NB4 (cell line): ENCODE results near the gene AMOTL1.

Source experiments
- POLR2A ChIP-seq: IDR thresholded peaks from 2 replicates; pipeline ENCODE4 v1.6.1; 2011; ENCODE audit warnings: mild to moderate bottlenecking; ENCODE audit not compliant: insufficient read length; ENCODE audit errors: extremely low read depth
- TF ChIP-seq, protein P1 (sequence below): IDR thresholded peaks from one replicate; pipeline ENCODE4 v1.5.1; 2012; ENCODE audit warnings: low read depth, low read length

DNA sequence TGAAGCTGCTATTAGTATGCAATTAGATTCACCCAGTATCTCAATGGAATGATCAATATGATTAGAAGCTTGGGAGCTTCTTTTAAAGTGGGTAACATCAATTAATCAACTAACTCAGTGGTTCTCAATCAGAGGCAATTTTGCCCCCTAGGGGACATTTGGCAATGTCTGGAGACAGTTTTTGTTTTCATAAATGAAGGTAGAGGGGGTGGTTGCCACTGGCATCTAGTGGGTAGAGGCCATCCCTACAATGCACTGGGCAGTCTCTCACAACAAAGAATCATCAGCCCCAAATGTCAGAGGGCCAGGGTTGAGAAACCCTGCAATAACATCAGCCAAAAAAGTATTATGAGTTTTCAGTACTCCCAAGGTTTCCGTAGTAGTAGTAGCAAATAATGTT is 5.9 kb upstream of the AMOTL1 start:
- TF ChIP-seq POLR2A: no peak
- TF ChIP-seq, protein P1, sequence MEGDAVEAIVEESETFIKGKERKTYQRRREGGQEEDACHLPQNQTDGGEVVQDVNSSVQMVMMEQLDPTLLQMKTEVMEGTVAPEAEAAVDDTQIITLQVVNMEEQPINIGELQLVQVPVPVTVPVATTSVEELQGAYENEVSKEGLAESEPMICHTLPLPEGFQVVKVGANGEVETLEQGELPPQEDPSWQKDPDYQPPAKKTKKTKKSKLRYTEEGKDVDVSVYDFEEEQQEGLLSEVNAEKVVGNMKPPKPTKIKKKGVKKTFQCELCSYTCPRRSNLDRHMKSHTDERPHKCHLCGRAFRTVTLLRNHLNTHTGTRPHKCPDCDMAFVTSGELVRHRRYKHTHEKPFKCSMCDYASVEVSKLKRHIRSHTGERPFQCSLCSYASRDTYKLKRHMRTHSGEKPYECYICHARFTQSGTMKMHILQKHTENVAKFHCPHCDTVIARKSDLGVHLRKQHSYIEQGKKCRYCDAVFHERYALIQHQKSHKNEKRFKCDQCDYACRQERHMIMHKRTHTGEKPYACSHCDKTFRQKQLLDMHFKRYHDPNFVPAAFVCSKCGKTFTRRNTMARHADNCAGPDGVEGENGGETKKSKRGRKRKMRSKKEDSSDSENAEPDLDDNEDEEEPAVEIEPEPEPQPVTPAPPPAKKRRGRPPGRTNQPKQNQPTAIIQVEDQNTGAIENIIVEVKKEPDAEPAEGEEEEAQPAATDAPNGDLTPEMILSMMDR: peak; percentile 35
